Left colon (tissue), 2 donors: ENCODE measurements around the gene RAPGEF4. TPM values are rescaled to one million over a fixed set of nuclear protein-coding genes. Genes with fewer than 3 reads are reported as not detected.
"Not testable (repeated sequence)": the region's sequence is repeated elsewhere in the genome, so short reads cannot be mapped to it uniquely, and the experiment has no call there.

ENCODE experiments used
- ATAC-seq: fragments of 200-7000 bp; cut with Tn5 transposase; one replicate; pipeline ENCODE4 v1.9.1; 2020; ENCODE audit warnings: mild to moderate bottlenecking, moderate library complexity
- DNase-seq, 2 donors: peaks; one replicate each; pipeline ENCODE4 v3.0.0-alpha.2; 2020
- intact Hi-C, 2 donors: fragments of 100-400 bp; cut with DNase I in 1 of 2; cut with micrococcal nuclease in 1 of 2; formaldehyde crosslinking; loops; one replicate each; pipeline versions ENCODE4 v1.11.2 to v1.14.0; 2022; cut with DNase I, micrococcal nuclease
- total RNA-seq, 2 donors: library from RNA; stranded (reverse); fragmentation: NEBNext Ultra II Directional; extraction: Animal tissue kit (Norgen Biotek cat#: 25700); gene quantifications; one replicate each; pipeline ENCODE4 v1.2.1, GENCODE V29; 2021
- donor health status: DM: no; HTN: no; CAD: no.
- donor health status: DM: yes; HTN: yes; CAD: no.

RAPGEF4 gene
- total RNA-seq, 2 donors from 2014 or later: 1.2 to 2.3 TPM

DNA sequence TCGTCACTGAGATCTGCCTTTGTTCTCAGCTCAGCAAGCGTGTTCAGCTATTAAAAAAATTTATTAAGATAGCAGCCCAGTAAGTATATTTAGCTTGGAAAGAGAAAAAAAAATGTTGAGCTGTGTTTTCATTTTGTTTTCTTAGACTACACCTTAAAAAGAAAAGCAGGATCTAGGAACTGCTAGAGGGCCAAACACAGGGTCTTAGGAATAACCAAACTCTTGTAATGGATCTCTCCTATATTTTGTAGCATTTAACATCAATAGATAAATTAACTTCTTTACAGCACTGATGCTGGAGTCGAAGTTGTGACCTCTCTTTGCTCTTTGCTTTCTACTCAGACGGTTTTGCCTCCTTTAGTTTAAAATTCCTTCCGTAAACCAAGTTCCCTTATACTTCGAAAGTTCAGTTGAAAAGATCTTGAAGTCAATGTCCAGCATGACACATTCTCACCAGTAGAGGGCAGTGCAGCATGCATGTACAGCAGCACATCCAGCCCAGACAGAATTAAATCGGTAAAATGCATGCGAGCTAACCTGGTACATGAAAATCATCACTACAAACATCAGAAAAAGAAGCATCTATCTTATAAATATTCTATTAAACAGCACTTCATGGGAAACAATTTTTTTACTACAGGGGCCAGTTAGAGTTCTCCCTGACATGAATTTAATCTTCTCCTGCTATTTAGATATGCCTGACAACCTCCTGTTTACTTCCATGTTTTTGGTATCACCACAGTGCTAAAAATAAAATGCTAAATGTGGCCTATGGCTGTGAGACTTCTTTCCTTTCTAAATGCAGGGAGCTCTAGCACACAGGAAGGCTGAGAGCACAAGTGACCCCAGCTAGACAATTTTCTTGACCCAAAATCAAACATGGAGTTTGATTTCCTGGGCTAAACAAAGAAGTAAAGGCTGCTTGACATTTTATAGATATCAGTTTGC lies 291.8 kb downstream of the RAPGEF4 start:
- ATAC-seq: peak; percentile 74
- peak; percentile 69 to 89 for DNase-seq
- intact Hi-C loops: loop anchor here (5.0 kb wide), 1 partner anchor 185 kb away; no protein-coding TSS in a partner anchor

DNA sequence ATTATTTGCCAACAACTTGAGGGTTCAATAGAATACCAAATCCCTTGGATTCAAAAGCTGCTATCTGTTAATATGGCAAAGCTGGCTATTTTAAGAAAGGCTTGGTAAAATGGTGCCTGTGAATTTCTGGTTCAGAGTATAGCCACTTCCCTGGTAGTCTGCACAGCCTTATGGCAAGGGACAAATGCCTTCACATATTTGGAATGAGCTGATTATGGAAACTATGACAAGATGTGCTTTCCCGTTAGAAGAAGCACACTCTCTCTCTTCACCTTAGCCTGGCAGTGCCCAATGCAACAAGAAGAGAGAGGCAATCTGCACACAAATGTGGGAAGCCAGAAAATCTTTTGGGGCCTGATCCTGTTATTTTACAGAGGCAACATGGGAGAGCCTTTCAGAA lies 292.5 kb downstream of the RAPGEF4 start:
- intact Hi-C loops: loop anchor here (5.0 kb wide), 1 partner anchor 184 kb away; no protein-coding TSS in a partner anchor
- ATAC-seq (peak; percentile 11), DNase-seq (no peak)

DNA sequence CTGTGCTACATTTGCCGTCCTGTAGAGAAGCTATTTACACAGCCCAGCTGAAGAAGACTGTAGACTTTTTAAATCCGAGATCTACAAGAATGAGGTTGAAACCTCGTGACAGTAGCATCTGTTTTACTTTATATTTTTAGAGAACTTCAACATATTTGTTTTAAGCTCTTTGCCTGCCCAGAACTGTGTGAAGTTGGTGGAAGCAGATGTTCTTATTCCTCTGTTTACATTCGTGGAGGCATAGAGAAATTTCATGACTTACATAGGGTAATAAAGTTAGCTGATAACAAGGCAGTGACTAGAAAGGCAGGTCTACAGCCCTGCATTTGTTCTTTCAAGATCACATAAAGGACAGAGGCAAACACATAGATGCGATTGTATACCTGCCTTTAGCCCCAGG lies 293.0 kb downstream of the RAPGEF4 start:
- ATAC-seq (peak; percentile 95), DNase-seq (no peak)
- intact Hi-C loops: loop anchor here (5.0 kb wide), 1 partner anchor 184 kb away; no protein-coding TSS in a partner anchor

DNA sequence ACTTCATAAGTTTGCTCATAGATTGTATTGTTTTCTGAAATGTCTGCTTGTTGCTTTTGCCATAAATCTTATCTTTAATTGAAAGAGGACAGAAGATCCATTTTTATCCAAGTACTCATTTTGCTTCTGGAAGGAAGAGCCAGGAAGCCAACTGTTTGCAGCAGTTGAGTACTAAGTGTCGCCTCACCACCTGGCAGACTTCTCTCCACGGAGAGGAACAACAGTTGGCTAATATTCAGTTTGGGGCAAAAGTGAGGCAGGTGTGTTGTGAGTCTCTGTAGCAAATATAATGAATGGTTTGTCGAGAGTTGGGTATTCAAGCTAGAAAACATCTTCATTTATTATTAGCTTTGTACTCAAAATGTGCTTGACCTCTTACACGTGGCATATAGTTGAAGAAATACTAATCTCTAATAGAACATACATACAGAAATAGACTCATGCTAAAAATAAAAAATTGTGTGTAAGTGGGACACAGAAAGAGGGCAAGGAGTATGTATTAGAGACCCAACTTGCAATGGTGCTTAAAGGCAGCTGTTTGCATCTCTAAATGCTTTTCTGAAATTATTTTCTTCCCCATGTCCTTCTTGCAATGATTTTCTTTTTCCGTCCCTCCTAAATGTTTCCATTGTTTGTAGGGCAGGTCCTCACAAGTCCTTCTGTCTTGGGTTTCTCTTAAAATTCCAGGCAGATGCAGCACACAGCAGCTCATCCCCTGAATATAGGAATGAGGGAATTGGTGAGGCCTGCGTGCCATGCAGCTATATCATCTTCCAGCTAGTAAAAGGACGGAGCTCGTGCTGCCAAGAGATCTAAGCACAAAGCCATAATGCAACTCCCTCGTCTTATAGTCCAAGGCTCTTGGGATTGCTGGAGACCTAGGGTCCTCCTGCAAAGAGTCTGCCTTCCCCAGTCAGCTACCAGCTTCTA lies 295.2 kb downstream of the RAPGEF4 start:
- no peak for ATAC-seq
- DNase-seq: no peak
- intact Hi-C loops: no loop called here

DNA sequence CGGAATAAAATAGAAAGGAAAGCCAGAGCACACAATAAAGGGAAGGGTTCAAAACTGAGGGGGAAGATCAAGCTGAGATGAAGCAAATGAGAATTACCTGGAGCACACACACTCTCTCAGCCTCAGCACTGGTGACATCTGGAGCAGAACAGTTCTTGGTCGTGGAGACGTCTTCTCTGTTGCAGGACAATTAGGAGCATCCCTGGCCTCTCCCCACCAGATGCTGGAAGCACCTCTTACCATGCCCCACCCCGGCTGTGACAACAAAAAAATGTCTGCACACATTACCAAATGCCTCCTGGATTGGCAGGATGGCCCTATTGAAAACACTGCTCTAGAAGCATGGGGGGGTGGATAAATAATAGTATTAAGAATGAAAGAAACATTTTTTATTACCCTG lies 296.4 kb downstream of the RAPGEF4 start:
- ATAC-seq (no peak), DNase-seq (no peak)
- intact Hi-C loops: no loop called here

DNA sequence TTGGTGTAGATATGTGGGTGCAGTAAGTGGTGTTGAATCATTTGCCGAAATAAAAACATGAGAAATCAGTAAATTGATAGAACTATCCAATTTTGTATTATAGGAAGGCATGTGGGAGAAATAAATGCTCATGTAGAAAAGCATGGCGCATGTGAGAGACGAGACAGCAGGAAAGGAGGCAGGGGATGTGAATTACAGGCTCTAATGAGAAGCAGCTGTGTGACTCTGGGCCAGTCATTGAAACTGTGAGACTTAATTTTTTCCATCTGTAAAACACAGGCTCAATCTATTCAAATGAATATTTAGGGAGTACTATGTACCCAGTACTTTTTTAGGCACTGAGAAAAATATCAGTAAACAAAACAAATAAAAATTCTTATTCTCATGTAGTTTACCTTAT lies 297.4 kb downstream of the RAPGEF4 start:
- ATAC-seq (no peak), DNase-seq (no peak)
- intact Hi-C loops: no loop called here

DNA sequence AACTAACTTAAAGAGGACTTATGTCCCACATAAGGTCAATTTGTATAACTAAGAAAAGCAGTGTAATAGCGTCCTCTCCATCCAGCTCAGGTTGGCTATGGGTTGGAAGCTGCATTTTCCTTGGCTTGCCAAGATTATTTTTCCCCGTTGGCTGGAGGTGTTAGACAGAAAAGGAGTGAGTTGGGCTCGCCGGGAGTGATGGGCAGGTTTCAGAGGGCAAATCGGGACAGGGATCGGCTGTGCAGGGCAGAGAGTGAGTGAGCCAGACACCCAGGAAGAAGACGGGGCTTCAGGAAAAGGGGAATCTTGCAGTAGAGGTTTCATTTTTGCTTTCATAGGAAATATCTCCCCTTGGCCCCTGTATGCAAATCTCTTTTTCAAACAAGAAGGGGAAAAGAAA lies 298.5 kb downstream of the RAPGEF4 start:
- DNase-seq (no peak), ATAC-seq (no peak)
- intact Hi-C loops: no loop called here

DNA sequence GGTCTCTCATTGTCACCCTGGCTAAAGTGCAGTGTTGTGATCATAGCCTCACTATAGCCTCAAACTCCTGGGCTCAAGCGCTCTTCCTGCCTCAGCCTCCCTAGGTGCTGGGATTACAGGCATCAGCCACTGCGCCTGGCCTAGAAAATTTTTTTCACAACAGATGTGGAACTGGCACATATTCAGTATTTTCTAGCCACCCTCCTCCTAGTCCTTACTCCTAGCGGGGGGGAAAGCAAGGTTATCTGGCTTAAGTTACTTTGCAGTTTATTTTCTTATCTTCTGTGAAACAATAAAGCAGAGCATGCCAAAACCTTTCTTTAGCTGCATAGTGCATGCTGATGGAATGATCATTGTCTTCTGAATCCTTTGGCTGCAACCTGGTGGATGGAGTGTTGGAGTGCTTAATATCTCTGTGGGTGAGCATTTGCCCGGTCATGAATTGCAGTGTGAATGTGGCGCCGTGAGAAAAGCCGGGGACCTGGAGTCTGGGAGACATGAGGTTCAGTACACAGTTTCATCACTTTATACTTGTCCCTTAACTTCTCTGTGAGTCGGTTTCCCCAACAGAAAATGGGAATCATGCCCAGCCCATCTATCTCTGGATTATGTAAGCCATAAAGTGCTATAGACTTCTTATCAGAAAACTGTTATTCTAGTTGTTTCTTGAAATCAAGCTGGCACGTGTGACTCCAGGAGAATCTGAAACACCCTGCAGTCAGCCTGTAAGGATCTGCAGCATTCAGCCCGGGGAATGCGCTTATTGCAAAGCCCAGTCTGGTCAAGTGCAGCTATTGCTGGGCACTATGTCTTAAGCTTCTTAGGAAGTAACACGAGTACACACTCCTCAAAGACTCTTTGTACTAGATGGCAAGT lies 301.8 kb downstream of the RAPGEF4 start:
- intact Hi-C loops: no loop called here
- DNase-seq (no peak), ATAC-seq (peak; percentile 62)

DNA sequence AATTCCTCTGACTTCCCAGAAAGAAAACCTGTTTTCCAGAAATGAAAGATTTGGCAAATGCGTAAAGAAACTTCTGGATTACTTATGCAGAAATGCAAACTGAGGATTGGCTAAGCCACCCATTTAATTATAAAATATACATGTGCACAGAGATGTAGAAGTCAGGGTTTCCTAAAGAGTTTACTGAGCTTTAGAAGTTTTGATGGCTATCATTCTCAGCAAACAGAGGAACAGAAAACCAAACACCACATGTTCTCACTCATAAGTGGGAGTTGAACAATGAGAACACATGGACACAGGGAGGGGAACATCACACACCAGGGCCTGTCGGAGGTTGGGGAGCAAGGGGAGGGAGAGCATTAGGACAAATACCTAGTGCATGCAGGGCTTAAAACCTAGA lies 302.6 kb downstream of the RAPGEF4 start:
- ATAC-seq, intact Hi-C loops: not testable (repeated sequence)

DNA sequence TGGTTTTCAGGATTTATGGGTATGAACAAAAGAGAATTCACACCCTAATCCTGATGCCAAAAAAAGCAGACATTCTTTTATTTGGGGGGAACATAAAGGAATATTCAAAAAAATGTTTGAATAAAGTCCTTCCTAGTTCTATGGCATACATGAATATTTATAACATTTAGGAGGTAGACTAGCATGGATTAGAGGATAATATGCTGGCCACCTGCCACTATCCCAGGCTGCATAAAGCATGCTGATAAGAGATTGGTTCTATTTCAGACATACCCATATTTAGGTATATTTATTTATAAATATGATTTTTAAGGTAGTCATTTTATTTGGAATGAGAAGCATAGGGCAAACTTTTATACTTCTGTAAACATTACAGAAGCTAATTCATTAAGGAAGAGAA lies 305.1 kb downstream of the RAPGEF4 start:
- no peak for ATAC-seq

More for the DNA sequence above, 302.6 kb downstream of the RAPGEF4 start:
- DNase-seq: not testable (repeated sequence)

DNA sequence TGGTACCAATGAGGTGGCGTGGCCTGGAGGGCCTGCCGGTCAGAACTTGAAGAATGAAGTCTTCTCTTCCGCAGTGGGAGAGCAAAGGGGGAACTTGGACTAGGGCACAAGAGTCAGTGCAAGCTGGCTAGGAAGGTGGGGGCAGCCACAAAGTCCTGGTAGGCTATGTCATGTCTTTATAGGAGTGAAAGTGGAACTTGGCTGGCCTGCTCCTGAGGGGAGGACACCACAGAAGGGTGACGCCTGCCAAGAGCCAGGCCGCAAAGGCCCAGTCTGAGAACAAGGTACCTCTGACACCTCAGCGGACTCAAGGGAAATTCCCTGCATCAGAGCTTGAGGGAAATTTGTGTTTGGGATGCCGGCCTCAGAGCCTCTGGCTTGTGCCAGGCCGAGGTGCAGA lies 307.8 kb downstream of the RAPGEF4 start:
- intact Hi-C loops: no loop called here
- ATAC-seq (no peak), DNase-seq (peak in 1 of 2 donors; percentile 29)

More for the DNA sequence above, 305.1 kb downstream of the RAPGEF4 start:
- DNase-seq: no peak
- intact Hi-C loops: no loop called here

DNA sequence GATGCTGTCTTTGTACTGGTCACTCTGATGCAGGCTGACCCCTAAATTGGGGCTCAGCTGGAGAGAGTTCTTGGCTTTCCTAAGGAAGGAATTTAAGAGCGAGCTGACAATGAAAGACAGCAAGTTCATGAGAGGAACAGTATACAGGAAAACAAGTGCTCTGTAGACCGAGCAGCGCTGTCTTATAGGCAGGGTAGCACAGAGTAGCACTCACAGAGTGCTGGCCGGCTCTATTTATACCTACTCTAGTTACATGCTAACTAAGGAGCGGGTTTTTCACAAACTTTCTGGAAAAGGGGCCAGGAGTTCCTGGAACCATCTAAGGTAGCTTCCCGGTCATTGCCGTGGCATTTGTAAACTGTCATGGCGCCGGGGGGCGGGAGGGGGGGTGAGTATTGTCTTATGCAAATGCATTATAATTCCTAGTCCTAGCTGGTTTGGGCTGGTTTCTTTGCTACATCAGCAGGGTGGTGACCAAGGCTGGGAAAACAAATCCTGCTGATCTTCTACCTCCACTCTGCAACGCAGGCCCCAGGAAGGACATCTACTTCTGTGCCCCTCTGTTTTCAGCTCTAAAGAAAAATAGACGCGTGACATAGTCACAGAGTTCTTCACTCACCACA lies 308.4 kb downstream of the RAPGEF4 start:
- intact Hi-C loops: no loop called here
- ATAC-seq (no peak), DNase-seq (no peak)

DNA sequence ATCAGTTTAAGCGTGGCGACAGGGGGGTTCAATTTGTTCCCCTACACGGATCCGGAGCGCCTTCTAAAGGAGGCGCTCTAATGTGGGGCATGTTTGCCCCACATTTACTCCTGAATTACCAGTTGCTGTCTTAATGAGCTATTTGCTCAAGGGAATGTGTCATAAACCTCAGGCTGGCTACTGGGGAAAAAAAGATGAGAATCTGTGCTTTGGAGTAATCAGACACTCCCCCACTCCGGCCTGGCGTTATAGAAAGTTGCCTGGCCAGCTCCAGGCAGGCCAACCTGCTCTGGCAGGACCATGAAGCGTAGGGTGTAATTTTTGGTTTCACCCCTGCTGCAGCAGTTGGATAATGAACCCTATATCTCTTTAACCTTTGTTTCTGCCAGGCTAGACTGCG lies 309.0 kb downstream of the RAPGEF4 start:
- ATAC-seq (no peak), DNase-seq (no peak)

DNA sequence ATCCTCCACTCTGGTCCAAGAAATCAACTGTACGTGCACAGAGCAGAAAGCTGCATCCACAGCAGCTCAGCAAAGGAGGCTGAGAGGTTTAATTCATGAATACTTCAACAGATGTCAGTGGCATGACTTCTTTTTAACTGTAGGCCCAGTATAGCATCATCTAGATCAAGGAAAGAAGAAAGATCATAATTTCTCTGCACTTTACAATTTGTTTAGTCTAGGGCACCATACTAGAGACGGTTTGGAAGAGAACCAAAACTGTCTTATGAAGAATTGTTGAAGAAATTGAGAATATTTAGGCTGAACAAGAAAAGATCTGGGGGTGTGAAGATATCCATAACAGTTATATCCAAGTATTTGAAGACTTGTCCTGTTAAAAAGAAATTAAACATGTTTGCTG lies 309.5 kb downstream of the RAPGEF4 start:
- intact Hi-C loops: no loop called here
- DNase-seq (no peak), ATAC-seq (no peak)

More for the DNA sequence above, 309.0 kb downstream of the RAPGEF4 start:
- intact Hi-C loops: no loop called here

DNA sequence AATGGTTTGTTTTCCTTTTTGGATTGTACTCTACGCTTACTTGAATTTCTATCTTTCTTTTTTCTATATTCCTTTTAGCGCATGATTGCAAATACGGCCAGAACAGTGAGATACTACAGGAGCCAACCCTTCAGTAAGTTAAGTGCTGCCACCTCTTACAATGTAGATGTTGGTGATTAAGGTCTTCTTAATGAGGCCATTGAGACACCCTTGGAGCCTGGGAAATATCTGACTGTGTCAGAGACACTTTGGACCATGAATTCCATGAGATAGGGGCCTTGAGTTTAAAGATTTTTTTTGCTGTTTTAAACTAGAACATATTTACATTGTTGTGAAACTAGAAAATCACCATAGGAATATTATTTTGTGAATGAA lies 312.9 kb downstream of the RAPGEF4 start:
- ATAC-seq (peak; percentile 15), DNase-seq (no peak)
- intact Hi-C loops: no loop called here

DNA sequence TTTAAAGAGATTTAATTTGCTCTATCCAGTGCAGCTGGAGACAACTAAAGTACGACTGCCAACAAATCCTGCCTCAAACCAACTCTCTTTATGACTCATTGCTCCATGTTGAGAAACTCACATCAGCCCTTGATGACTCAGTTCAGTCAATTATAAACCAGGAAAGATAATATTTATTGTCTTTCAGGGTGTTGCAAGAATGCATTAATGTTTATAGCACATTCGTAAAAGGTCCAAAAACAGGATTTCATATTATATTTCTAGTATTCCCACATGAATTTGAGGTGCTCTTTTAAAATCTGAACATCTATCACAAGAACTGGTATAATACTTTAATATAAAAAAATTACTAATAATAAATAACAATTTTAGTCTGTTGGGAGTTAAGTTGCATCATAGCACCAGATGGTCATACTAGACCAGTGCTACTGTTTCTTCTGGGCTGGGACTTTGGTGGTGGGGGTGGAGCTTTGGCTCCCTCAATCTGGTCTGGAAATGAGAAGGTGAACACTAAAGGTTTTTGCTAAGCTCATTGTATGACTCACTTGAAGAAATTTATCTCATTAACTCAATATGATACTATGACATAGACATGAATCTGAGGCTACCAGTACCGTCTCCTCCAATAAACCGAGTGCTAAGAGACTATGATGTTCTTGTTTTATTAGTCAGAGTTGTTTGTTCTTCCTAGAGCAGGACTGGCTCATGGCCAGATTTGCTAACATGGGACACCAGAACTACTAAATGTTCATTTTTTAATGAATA lies 313.4 kb downstream of the RAPGEF4 start:
- ATAC-seq: peak; percentile 92
- peak; percentile 60 to 72 for DNase-seq
- intact Hi-C loops: no loop called here

DNA sequence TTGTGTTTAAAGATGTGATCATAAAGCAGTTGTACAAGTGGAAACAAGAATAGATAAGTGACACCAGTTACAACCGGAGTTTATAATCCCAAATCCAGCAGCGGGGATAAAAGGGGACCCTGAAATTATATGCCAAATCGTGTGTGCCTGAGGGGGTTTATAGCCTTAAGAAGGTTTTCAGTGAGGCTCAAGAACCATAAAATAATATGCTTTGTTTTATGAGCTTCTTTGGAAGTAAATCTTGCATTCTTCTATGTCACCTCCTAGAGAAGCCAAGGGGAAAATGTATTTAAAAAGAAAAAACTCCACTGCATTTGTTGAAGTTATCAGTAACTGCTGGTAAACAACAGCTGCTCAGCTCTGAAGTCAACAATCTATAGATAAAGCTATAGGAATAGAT lies 314.2 kb downstream of the RAPGEF4 start:
- no peak for DNase-seq
- intact Hi-C loops: no loop called here
- ATAC-seq: peak; percentile 23
